Measurements from ENCODE around the gene SDHA.
"Not testable (repeated sequence)": the region's sequence is repeated elsewhere in the genome, so short reads cannot be mapped to it uniquely, and the experiment has no call there.

The SDHA gene

GRCh38 chr5:302416-302815 lies 84.3 kb downstream of the SDHA start:
- Mint-ChIP-seq H3K27ac (peak overlapping the region in 1 of 2 donors; percentile 89), H3K4me1 (ENCODE audit: low read depth in 2 of 2) (peaks cover 19 to 28% of the 10 kb centered on the region in 2 donors), H3K4me3 (peak overlapping the region in 1 of 2 donors; percentile 5), H3K36me3 (ENCODE audit: insufficient read depth) (peaks cover 19% of the 10 kb centered on the region)
- not testable (repeated sequence) for DNase-seq; H3K27me3 Mint-ChIP-seq; ATAC-seq (replicated peaks); H3K9me3 Mint-ChIP-seq

DNA sequence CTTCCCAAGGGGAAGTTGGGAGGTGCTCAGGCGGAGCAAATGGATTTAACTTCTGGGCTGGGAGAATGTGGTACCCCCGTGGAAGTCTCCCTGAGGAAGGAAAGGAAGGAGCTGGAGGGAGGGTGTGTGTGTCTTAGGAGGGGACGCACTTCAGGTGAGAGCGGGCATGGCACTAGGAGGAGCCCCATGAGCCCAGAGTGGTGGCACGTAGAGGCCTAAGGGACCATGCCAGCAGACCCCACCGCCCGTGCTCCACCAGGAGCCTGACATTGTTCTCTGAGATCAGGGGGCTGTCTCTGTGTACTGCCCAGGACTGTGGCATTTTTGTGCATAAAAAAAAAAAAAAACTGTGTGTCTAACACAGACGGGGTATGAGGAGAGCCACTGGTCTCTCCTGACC lies 84.8 kb downstream of the SDHA start:
- H3K27me3 Mint-ChIP-seq, result no peaks in the 10 kb centered on the region
- ATAC-seq (replicated peaks), result no peak
- H3K4me3 Mint-ChIP-seq, result no peak overlapping the region
- no peak for DNase-seq
- H3K9me3 Mint-ChIP-seq, result no peaks in the 10 kb centered on the region
- no peak overlapping the region for H3K27ac Mint-ChIP-seq
- H3K36me3 Mint-ChIP-seq (ENCODE audit: insufficient read depth), result peaks cover 19% of the 10 kb centered on the region
- H3K4me1 Mint-ChIP-seq (ENCODE audit: low read depth in 2 of 2), result peaks cover 16 to 25% of the 10 kb centered on the region in 2 donors

DNA sequence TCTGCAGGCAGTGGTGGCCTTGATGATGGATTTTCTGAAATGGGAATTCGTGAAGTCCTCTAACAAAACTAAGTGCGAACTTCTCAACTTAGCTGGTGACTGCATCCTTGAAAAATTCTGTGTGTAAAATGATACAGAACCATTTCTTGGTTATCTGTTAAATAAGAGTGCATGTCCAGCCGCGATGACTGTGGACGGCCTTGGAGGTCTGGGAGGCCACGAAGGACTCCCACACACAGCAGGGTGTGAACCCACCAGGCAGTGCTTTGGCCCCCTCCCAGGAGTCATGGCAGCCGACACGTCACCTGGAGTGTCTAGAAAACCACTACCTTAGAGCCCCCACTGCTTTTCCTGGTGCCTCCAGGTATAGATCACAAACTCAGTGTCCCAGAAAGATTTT lies 85.6 kb downstream of the SDHA start:
- H3K9me3 Mint-ChIP-seq; H3K27me3 Mint-ChIP-seq; ATAC-seq (replicated peaks); DNase-seq; H3K4me3 Mint-ChIP-seq: not testable (repeated sequence)
- H3K4me1 Mint-ChIP-seq (ENCODE audit: low read depth in 2 of 2), result peaks cover 16 to 25% of the 10 kb centered on the region in 2 donors
- peak overlapping the region in 1 of 2 donors; percentile 6 for H3K27ac Mint-ChIP-seq
- H3K36me3 Mint-ChIP-seq (ENCODE audit: insufficient read depth), result peaks cover 19% of the 10 kb centered on the region

DNA sequence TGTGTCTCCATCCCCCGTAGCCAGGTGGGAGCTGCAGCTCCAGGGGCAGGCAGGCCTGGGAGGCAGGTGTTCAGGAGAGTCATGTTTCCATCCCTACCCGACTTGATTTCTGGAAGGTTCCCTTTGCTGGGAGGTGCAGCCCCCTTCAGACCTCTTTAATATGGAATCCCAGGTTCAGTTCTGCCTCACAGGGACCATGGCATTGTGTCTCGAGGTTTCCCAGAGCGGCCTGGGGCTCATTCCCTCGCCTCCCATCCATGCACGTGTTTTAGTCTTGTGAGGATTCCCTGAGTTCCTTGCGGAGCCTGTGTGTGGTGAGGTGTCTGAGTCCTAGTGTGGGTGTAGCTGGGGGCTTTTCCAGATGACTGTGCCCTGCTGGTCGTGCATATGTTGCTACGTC lies 86.9 kb downstream of the SDHA start:
- H3K4me3 Mint-ChIP-seq, result no peak overlapping the region
- no peak for ATAC-seq (replicated peaks)
- no peak for DNase-seq
- peaks cover 15 to 20% of the 10 kb centered on the region in 2 donors for H3K4me1 Mint-ChIP-seq (ENCODE audit: low read depth in 2 of 2)
- no peak overlapping the region for H3K27ac Mint-ChIP-seq
- no peaks in the 10 kb centered on the region for H3K27me3 Mint-ChIP-seq
- no peaks in the 10 kb centered on the region for H3K9me3 Mint-ChIP-seq
- H3K36me3 Mint-ChIP-seq (ENCODE audit: insufficient read depth), result peaks cover 15% of the 10 kb centered on the region

DNA sequence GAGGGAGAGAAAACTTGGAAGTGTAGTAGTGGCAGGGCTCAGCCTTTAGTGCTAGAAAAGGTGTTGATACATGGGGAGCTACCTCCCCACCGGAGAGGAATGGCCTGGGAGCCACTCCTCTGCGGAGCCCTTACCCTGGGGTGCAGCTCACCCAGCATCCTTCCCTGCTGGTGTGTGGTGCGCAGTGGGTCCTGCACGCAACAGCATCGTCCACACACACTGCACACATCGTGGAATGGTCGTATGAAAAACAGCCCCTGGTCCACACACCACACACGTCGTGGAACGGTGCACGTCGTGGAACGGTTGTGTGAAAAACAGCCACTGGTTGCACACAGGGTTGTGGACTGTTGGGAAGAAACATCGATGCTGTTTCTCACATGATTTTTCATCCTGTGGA lies 87.3 kb downstream of the SDHA start:
- Mint-ChIP-seq H3K4me1 (ENCODE audit: low read depth in 2 of 2) (peaks cover 15 to 20% of the 10 kb centered on the region in 2 donors), H3K36me3 (ENCODE audit: insufficient read depth) (peaks cover 15% of the 10 kb centered on the region), H3K9me3 (no peaks in the 10 kb centered on the region), H3K27ac (no peak overlapping the region), H3K4me3 (no peak overlapping the region), H3K27me3 (no peaks in the 10 kb centered on the region)
- no peak for DNase-seq
- ATAC-seq (replicated peaks), result no peak

GRCh38 chr5:306011-306805 lies 88.1 kb downstream of the SDHA start:
- DNase-seq, result no peak
- no peak overlapping the region for H3K4me3 Mint-ChIP-seq

More at GRCh38 chr5:306011-306805, 88.1 kb downstream of the SDHA start:
- H3K4me1 Mint-ChIP-seq (ENCODE audit: low read depth in 2 of 2), result peaks cover 14 to 16% of the 10 kb centered on the region in 2 donors
- H3K27me3 Mint-ChIP-seq, result no peaks in the 10 kb centered on the region
- H3K36me3 Mint-ChIP-seq (ENCODE audit: insufficient read depth), result peaks cover 19% of the 10 kb centered on the region
- H3K9me3 Mint-ChIP-seq, result no peaks in the 10 kb centered on the region
- ATAC-seq (replicated peaks), result no peak
- H3K27ac Mint-ChIP-seq, result no peak overlapping the region
